ENCODE results near the gene MDM2. TPM values are rescaled to one million over a fixed set of nuclear protein-coding genes. Genes with fewer than 3 reads are reported as not detected.

MDM2 gene
- total and polyA plus RNA-seq, 2 of the 8 experiments (the other 6 are each of a cell fraction or from before 2014, with no cell fraction given): 15.1 to 115 TPM

DNA sequence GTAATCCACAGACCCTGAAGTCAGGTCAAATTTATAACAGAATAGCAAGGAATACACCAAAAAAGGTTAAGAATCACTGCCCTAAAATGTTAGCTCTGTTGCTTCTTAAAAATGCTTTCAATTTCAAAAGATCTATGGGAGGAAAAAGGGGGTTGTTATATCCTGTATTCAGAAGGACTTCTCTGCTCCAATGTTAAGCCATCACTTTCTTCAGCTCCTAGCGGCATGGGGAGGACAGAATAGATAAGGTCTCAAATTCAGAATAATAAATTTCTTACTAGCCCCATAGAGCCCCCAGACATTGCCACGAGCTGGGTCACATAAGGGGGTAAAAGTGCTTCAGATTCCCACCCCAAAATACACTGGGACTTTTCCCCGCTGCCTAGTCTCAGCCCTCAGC, 75.2 kb downstream of the MDM2 start:
- no peak overlapping the region for H3K4me3 ChIP-seq (ENCODE audit: extremely low read depth in 1 of 4, insufficient read depth in 2 of 4, low read depth in 3 of 4, low read length in 4 of 4)
- H3K4ac ChIP-seq (replicated peaks; ENCODE audit: insufficient read length, low read depth, low read length): no peak overlapping the region
- H2BK15ac ChIP-seq (ENCODE audit: low read length): no peak overlapping the region
- no peak overlapping the region for H3K9ac ChIP-seq (replicated peaks in 1 of 4; ENCODE audit: extremely low read depth in 1 of 4, low read depth in 3 of 4, low read length in 3 of 4)
- H3K23me2 ChIP-seq (ENCODE audit: low read depth, low read length): no peaks in the 10 kb centered on the region
- no peaks in the 10 kb centered on the region for H3K4me1 ChIP-seq (replicated peaks in 1 of 4; ENCODE audit: control insufficient read depth in 3 of 4, insufficient read depth in 4 of 4, low read length in 3 of 4)
- H3K27ac ChIP-seq (ENCODE audit: low read depth, low read length): no peak overlapping the region
- no peak overlapping the region for H2AK5ac ChIP-seq (ENCODE audit: low read depth, low read length)
- no peak overlapping the region for H3K14ac ChIP-seq (ENCODE audit: insufficient read length)
- no peak overlapping the region for H4K8ac ChIP-seq (ENCODE audit: extremely low read depth, insufficient read depth, low read length)
- H3K27me3 ChIP-seq (replicated peaks in 1 of 4; ENCODE audit: control insufficient read depth in 3 of 4, extremely low read depth in 1 of 4, insufficient read depth in 3 of 4, low read length in 3 of 4): no peaks in the 10 kb centered on the region
- no peaks in the 10 kb centered on the region for H4K20me1 ChIP-seq (replicated peaks in 1 of 2; ENCODE audit: control insufficient read depth in 1 of 2, insufficient read depth in 2 of 2, low read length in 2 of 2)
- no peak overlapping the region for H3K23ac ChIP-seq (ENCODE audit: insufficient read length)
- no peak overlapping the region for H4K5ac ChIP-seq (ENCODE audit: insufficient read length, low read depth, low read length)
- WGBS, 2 experiments (ENCODE audit: extremely low coverage in 1 of 2, insufficient coverage in 1 of 2, insufficient read length in 1 of 2, insufficient replicate concordance in 2 of 2, low coverage in 1 of 2, low lambda C conversion rate in 2 of 2, missing lambda C conversion rate in 1 of 2): 83% methylated on average over 3 of the region's 3 CpGs; no CpG with 5 or more reads in 1 of the 2 experiments
- DNase-seq (ENCODE audit: low read depth in 1 of 2, low spot score in 2 of 2) (no peak), FAIRE-seq (no peak)
- H3K79me1 ChIP-seq (ENCODE audit: low read depth, low read length): no peaks in the 10 kb centered on the region
- H3K18ac ChIP-seq (ENCODE audit: extremely low read depth, low read length): no peak overlapping the region
- no peak overlapping the region for H3K56ac ChIP-seq (replicated peaks; ENCODE audit: insufficient read length, low read depth, low read length)
- no peak overlapping the region for H2BK20ac ChIP-seq (ENCODE audit: low read length)
- H2AFZ ChIP-seq (ENCODE audit: low read length): no peak overlapping the region
- peaks cover 0 to 4% of the 10 kb centered on the region in 2 experiments; a peak in 1 of 4 replicates for H3K9me3 ChIP-seq (ENCODE audit: insufficient read depth in 2 of 2, low read depth in 1 of 2, low read length in 1 of 2)
- no peak overlapping the region for H3K4me2 ChIP-seq (ENCODE audit: insufficient read depth in 1 of 2, low read depth in 2 of 2, low read length in 2 of 2)
- no peak overlapping the region for H2BK12ac ChIP-seq (ENCODE audit: low read depth, low read length)
- H4K91ac ChIP-seq (replicated peaks; ENCODE audit: insufficient read length, low read length): no peak overlapping the region
- ChIA-PET POLR2A (ENCODE audit: partially characterized antibody) (interaction anchor here (0.5 kb wide), 1 partner anchor 40 kb away, joined by 3 read pairs; no protein-coding TSS in a partner anchor), CTCF (ENCODE audit: partially characterized antibody) (interaction anchor here (0.7 to 1.6 kb wide), 3 partner anchors 11 to 14 kb away, joined by 3 to 4 read pairs (median 3); no protein-coding TSS in a partner anchor)
- H2BK5ac ChIP-seq (ENCODE audit: low read depth, low read length): no peak overlapping the region
- no peak overlapping the region for H2BK120ac ChIP-seq (replicated peaks; ENCODE audit: low read depth, low read length)
- no peaks in the 10 kb centered on the region for H3K36me3 ChIP-seq (ENCODE audit: control insufficient read depth in 2 of 4, insufficient read depth in 4 of 4, low read length in 3 of 4)
- H3K79me2 ChIP-seq (ENCODE audit: control insufficient read depth in 1 of 2, insufficient read depth in 2 of 2, low read length in 2 of 2): no peaks in the 10 kb centered on the region
- TF ChIP-seq RFX5 (IDR thresholded peaks at IDR 0.05; ENCODE audit: borderline replicate concordance, low read depth, low read length) (no peak), ASH2L (IDR thresholded peaks at IDR 0.05; ENCODE audit: low read length) (no peak), SIRT6 (IDR thresholded peaks at IDR 0.05; ENCODE audit: low read length) (no peak), EGR1 (IDR thresholded peaks at IDR 0.05; ENCODE audit: borderline replicate concordance, low read depth, low read length) (no peak), SP4 (IDR thresholded peaks at IDR 0.05; ENCODE audit: low read length) (no peak), TAF7 (optimal IDR thresholded peaks at IDR 0.05; ENCODE audit: borderline replicate concordance, low read depth, low read length) (no peak), JUN (IDR thresholded peaks at IDR 0.05; ENCODE audit: low read depth, low read length) (no peak), CEBPB (IDR thresholded peaks at IDR 0.05; ENCODE audit: low read depth, low read length) (no peak), TAF1 (IDR thresholded peaks at IDR 0.05; ENCODE audit: low read depth, low read length) (no peak), RNF2 (IDR thresholded peaks at IDR 0.05; ENCODE audit: borderline replicate concordance, low read depth, low read length, missing control alignments, poor library complexity, severe bottlenecking) (no peak), FOSL1 (IDR thresholded peaks at IDR 0.05; ENCODE audit: insufficient read depth, low read depth, low read length) (no peak), MAX (IDR thresholded peaks at IDR 0.05) (no peak), POLR2AphosphoS5 (IDR thresholded peaks at IDR 0.05; ENCODE audit: low read depth, low read length) (no peak), CTBP2 (IDR thresholded peaks at IDR 0.05; ENCODE audit: borderline replicate concordance, insufficient read depth, insufficient read length, low read length) (no peak)

Measured in H1 (cell line).